HG02870 (cell line): ENCODE data around the gene OGFR.

Experiments used
- ATAC-seq: cut with Tn5 transposase; IDR thresholded peaks from one replicate; pipeline ENCODE4 v1.9.1; 2021; ENCODE audit warnings: mild to moderate bottlenecking, moderate library complexity; ENCODE audit not compliant: unreplicated experiment

OGFR gene

GRCh38 chr20:62804627-62805154 is at the start of gene OGFR:
TSS of gene OGFR (plus strand) at chr20:62804835. CDS start at chr20:62804860, 25 bp downstream.
- ATAC-seq: no peak

GRCh38 chr20:62754991-62755356 is 49.7 kb upstream of the OGFR start:
- ATAC-seq: no peak

GRCh38 chr20:62755817-62756724 is 48.6 kb upstream of the OGFR start:
- ATAC-seq: no peak

GRCh38 chr20:62758226-62758912 is 46.3 kb upstream of the OGFR start:
- ATAC-seq: no peak

GRCh38 chr20:62759981-62760431 is 44.6 kb upstream of the OGFR start:
- ATAC-seq: no peak

- no peak for ATAC-seq
These were observed 44.2 kb upstream of the OGFR start for GRCh38 chr20:62760471-62760855.

GRCh38 chr20:62760856-62761758 is 43.5 kb upstream of the OGFR start:
- ATAC-seq: no peak

- no peak for ATAC-seq
These were observed 42.9 kb upstream of the OGFR start for GRCh38 chr20:62761759-62762131.

GRCh38 chr20:62762376-62762775 is 42.3 kb upstream of the OGFR start:
- no peak for ATAC-seq

- no peak for ATAC-seq
These were observed 41.8 kb upstream of the OGFR start for GRCh38 chr20:62762801-62763368.

- no peak for ATAC-seq
These were observed 41.2 kb upstream of the OGFR start for GRCh38 chr20:62763404-62763803.

GRCh38 chr20:62764156-62764935 is 40.3 kb upstream of the OGFR start:
- no peak for ATAC-seq

GRCh38 chr20:62765021-62765420 is 39.6 kb upstream of the OGFR start:
- no peak for ATAC-seq

- no peak for ATAC-seq
These were observed 39.1 kb upstream of the OGFR start for GRCh38 chr20:62765432-62766070.

- no peak for ATAC-seq
These were observed 38.6 kb upstream of the OGFR start for GRCh38 chr20:62766071-62766450.

GRCh38 chr20:62766716-62767115 is 37.9 kb upstream of the OGFR start:
- no peak for ATAC-seq

GRCh38 chr20:62768234-62768546 is 36.4 kb upstream of the OGFR start:
- no peak for ATAC-seq

GRCh38 chr20:62768551-62769287 is 35.9 kb upstream of the OGFR start:
- ATAC-seq: no peak
